Measurements from ENCODE around the gene CIAPIN1. TPM values are rescaled to one million over a fixed set of nuclear protein-coding genes. Genes with fewer than 3 reads are reported as not detected.
"Not testable (repeated sequence)": the region's sequence is repeated elsewhere in the genome, so short reads cannot be mapped to it uniquely, and the experiment has no call there.

Gene CIAPIN1
- total RNA-seq, 1 donor from 2014 or later: 97.2 TPM

DNA sequence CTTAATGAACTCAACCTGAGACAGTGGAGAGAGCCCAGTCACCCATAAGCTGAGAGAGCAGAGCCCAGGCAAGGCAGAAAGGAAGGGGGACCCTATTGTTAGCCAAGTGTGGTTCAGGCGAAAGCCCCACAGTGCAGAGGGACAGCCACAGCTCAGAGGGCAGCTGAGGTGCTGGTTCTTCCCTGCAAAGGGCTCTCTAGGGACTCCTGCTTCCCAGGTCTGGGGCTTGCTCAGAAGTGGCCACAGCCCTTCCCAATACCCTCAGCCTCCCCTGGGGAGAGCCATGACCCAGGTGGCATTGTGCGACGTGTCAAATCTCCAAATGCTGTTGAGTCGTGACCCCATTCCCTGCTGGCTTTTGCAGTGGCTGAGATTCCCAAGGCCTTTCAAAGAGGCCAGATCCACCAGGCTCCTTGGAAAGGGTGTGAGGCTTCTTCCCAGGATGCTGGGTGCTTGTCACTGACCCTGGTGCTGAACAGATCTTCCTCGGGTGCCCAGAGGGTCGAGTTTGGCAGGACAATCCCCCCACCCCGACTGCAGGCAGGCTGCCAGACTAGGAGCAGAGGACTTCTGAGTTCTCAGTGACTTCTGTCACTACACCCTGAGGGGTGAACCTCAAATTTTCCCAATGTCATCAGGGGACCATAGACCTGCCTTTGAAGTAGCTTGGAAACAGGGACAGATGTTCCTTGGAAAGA is 45.1 kb downstream of the CIAPIN1 start:
- DNase-seq (ENCODE audit: low read depth, low spot score): no peak
- Mint-ChIP-seq H3K36me3 (ENCODE audit: low read depth) (no peaks in the 10 kb centered on the region), H3K9me3 (no peaks in the 10 kb centered on the region), H3K4me1 (no peaks in the 10 kb centered on the region), H3K4me3 (no peak overlapping the region), H3K27ac (ENCODE audit: unreplicated experiment) (no peak overlapping the region), H3K27me3 (ENCODE audit: low read depth) (peaks cover 16% of the 10 kb centered on the region)
- TF ChIP-seq, protein P1, sequence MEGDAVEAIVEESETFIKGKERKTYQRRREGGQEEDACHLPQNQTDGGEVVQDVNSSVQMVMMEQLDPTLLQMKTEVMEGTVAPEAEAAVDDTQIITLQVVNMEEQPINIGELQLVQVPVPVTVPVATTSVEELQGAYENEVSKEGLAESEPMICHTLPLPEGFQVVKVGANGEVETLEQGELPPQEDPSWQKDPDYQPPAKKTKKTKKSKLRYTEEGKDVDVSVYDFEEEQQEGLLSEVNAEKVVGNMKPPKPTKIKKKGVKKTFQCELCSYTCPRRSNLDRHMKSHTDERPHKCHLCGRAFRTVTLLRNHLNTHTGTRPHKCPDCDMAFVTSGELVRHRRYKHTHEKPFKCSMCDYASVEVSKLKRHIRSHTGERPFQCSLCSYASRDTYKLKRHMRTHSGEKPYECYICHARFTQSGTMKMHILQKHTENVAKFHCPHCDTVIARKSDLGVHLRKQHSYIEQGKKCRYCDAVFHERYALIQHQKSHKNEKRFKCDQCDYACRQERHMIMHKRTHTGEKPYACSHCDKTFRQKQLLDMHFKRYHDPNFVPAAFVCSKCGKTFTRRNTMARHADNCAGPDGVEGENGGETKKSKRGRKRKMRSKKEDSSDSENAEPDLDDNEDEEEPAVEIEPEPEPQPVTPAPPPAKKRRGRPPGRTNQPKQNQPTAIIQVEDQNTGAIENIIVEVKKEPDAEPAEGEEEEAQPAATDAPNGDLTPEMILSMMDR (conservative IDR thresholded peaks at IDR 0.05): no peak

DNA sequence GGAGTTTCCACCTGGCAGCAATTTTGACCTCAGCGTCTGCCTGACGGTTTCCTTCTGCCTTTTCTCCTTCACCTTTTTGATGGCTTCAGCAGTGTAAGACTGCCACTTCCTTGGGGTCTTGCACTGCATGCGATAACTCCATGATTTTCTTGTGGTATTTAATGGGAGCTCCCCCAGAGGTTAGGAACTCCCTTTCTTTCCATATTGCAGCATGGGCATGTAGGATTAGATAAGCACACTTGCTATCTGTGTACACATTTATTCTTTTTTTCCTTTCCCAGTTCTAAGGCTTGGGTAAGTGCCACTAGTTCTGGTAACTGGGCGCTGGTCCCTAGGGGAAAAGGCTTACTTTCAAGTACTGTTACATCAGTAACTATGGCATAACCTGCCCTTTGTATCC is 49.7 kb downstream of the CIAPIN1 start:
- not testable (repeated sequence) for H3K4me3 Mint-ChIP-seq; H3K27ac Mint-ChIP-seq (ENCODE audit: unreplicated experiment); H3K9me3 Mint-ChIP-seq; H3K4me1 Mint-ChIP-seq; H3K36me3 Mint-ChIP-seq (ENCODE audit: low read depth); H3K27me3 Mint-ChIP-seq (ENCODE audit: low read depth); DNase-seq (ENCODE audit: low read depth, low spot score)

DNA sequence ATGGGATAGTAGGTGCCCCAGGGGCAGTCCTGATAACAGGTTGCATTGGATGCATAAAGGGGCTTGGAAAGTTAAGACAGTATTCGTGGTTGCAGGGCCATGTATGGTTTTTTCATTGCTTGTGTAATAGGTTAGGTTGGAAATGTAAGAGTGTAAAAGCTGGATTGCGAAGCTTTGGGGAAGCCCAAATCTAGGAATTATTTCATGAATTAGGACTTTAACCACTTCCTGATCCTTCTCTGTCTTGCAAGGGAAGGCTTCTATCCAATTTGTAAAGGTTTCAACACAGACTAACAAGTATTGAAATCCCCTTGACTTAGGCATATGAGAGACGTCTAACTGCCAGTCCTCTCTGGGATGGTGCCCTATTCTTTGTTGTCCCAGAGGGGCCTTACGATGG is 50.4 kb downstream of the CIAPIN1 start:
- Mint-ChIP-seq H3K36me3 (ENCODE audit: low read depth) (no peaks in the 10 kb centered on the region), H3K9me3 (no peaks in the 10 kb centered on the region), H3K27me3 (ENCODE audit: low read depth) (peaks cover 2% of the 10 kb centered on the region), H3K27ac (ENCODE audit: unreplicated experiment) (no peak overlapping the region), H3K4me3 (no peak overlapping the region), H3K4me1 (no peaks in the 10 kb centered on the region)
- TF ChIP-seq, protein P1 (conservative IDR thresholded peaks at IDR 0.05): no peak
- no peak for DNase-seq (ENCODE audit: low read depth, low spot score)

DNA sequence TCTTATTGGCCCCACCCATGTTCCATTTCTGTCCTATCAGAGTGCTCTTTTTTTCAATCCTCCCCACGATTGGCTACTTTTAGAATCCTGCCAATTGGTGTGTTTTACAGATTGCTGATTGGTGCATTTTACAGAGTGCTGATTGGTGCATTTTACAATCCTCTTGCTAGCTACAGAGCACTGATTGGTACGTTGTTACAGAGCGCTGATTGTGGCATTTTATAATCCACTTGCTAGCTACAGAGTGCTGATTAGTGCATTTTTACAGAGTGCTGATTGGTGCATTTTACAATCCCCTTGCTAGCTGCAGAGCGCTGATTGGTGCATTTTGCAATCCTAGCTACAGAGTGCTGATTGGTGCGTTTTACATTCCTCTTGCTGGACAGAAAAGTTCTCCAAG is 52.2 kb downstream of the CIAPIN1 start:
- Mint-ChIP-seq H3K27me3 (ENCODE audit: low read depth) (peaks cover 2% of the 10 kb centered on the region), H3K36me3 (ENCODE audit: low read depth) (no peaks in the 10 kb centered on the region), H3K9me3 (no peaks in the 10 kb centered on the region), H3K27ac (ENCODE audit: unreplicated experiment) (no peak overlapping the region), H3K4me3 (no peak overlapping the region), H3K4me1 (peaks cover 4% of the 10 kb centered on the region)
- TF ChIP-seq, protein P1 (conservative IDR thresholded peaks at IDR 0.05): no peak
- no peak for DNase-seq (ENCODE audit: low read depth, low spot score)

DNA sequence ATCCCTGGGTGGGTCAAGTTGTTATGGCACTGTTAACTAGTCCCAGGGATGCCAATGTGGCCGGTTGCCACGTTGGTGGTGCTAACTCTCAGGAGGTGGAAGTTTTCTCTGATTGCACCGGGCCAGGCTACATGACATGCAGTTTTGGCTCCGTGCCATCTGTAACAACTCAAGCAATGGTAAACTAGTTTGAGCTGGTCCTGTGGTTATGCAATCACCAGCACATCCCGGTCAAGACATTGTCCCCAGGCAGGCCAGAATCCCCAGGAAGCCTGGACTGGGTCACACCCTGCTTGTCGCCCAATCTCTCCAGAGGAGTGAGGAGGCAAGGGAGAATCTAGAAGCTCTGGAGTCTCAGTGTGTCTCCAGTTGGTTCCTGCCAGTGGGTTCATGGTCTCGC is 52.7 kb downstream of the CIAPIN1 start:
- TF ChIP-seq, protein P1 (conservative IDR thresholded peaks at IDR 0.05): no peak
- H3K9me3 Mint-ChIP-seq: no peaks in the 10 kb centered on the region
- DNase-seq (ENCODE audit: low read depth, low spot score): no peak
- no peak overlapping the region for H3K27ac Mint-ChIP-seq (ENCODE audit: unreplicated experiment)
- no peaks in the 10 kb centered on the region for H3K36me3 Mint-ChIP-seq (ENCODE audit: low read depth)
- peaks cover 2% of the 10 kb centered on the region for H3K27me3 Mint-ChIP-seq (ENCODE audit: low read depth)
- peaks cover 4% of the 10 kb centered on the region for H3K4me1 Mint-ChIP-seq
- no peak overlapping the region for H3K4me3 Mint-ChIP-seq

DNA sequence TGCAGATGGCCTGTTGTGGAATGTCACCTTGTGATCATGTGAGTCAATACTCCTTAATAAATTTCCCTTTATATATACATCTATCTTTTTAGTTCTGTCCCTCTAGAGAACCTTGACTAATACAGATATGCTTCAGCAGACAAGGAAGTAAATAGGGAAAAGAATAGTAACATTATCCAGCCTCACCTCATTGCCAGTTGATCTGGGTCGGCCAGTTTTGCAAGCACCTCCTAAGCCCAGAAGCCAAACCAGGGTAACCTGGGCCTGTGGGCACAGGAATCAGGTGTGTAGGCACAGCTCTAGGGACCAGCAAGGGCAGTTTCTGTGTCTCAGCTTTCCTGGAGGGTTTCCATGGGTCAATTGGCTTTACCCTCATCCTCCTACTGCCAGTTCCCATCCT is 54.5 kb downstream of the CIAPIN1 start:
- no peak for DNase-seq (ENCODE audit: low read depth, low spot score)
- H3K4me3 Mint-ChIP-seq: no peak overlapping the region
- no peak overlapping the region for H3K27ac Mint-ChIP-seq (ENCODE audit: unreplicated experiment)
- H3K9me3 Mint-ChIP-seq: no peaks in the 10 kb centered on the region
- peaks cover 4% of the 10 kb centered on the region for H3K4me1 Mint-ChIP-seq
- peaks cover 2% of the 10 kb centered on the region for H3K27me3 Mint-ChIP-seq (ENCODE audit: low read depth)
- H3K36me3 Mint-ChIP-seq (ENCODE audit: low read depth): no peaks in the 10 kb centered on the region
- TF ChIP-seq, protein P1 (conservative IDR thresholded peaks at IDR 0.05): no peak

Data from neural crest cell (in vitro differentiated cells).